AG04449 (cell line): ENCODE data around the gene RIPPLY2.

ENCODE experiments used
- CTCF ChIA-PET: fragments of 350-600 bp; formaldehyde crosslinking; extraction: SDS; loops from one replicate; lab custom pipeline; 2021; ENCODE audit warnings: antibody characterized with exemption; lab: Yijun Ruan, JAX
- POLR2A ChIA-PET: fragments of 400-600, 350-600 bp; formaldehyde crosslinking; extraction: SDS; loops from one replicate; lab custom pipeline; 2020; ENCODE audit warnings: antibody characterized with exemption, inconsistent platforms; lab: Yijun Ruan, JAX
- DNase-seq: peaks from one replicate; pipeline ENCODE4 v3.0.0-alpha.2; 2010; ENCODE audit warnings: low read depth, low spot score
- H3K4me3 ChIP-seq: 2 replicates; pipeline ENCODE4 v1.5.1; 2011; ENCODE audit warnings: low read depth, mild to moderate bottlenecking, control low read depth, low read length
- TF ChIP-seq, protein P1 (sequence below): IDR thresholded peaks from one replicate; pipeline ENCODE4 v1.5.1; 2011; ENCODE audit warnings: mild to moderate bottlenecking, moderate library complexity, low read length, control low read depth, inconsistent platforms; ENCODE audit not compliant: insufficient read depth; ENCODE audit errors: missing control alignments

The RIPPLY2 gene

DNA sequence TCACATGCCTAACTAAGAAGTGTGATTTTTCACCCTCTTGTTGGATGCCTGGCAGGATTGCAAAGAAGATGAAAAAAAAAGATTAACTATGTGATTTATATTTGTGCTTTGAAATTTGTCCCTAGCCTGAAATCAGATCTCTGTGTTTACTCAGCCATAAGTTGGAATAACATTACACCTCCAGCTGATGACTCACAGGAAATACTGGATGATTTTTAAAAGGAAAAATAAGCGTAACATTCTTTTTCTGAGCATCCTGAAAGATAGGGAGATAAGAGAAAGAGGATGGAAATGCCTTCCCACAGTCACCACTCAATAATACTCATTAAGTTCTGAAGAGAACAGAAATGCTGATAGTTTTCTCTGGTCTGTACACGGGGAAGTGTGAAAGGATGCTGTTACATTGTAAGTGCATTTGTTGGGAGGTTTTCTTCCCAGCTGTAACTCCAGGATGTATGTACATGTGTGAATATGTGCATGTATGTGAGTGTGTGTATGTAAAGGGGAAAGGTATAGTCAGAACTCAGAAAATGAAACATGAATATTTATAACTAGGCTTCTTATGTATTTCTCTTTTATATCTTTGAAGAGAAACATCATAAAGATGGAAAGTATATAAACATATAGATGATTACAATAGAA is 37.4 kb upstream of the RIPPLY2 start:
- DNase-seq, result no peak
- CTCF ChIA-PET, result no interaction called here
- POLR2A ChIA-PET, result no interaction called here
- no peak overlapping the region for H3K4me3 ChIP-seq
- TF ChIP-seq, protein P1, sequence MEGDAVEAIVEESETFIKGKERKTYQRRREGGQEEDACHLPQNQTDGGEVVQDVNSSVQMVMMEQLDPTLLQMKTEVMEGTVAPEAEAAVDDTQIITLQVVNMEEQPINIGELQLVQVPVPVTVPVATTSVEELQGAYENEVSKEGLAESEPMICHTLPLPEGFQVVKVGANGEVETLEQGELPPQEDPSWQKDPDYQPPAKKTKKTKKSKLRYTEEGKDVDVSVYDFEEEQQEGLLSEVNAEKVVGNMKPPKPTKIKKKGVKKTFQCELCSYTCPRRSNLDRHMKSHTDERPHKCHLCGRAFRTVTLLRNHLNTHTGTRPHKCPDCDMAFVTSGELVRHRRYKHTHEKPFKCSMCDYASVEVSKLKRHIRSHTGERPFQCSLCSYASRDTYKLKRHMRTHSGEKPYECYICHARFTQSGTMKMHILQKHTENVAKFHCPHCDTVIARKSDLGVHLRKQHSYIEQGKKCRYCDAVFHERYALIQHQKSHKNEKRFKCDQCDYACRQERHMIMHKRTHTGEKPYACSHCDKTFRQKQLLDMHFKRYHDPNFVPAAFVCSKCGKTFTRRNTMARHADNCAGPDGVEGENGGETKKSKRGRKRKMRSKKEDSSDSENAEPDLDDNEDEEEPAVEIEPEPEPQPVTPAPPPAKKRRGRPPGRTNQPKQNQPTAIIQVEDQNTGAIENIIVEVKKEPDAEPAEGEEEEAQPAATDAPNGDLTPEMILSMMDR, result no peak

DNA sequence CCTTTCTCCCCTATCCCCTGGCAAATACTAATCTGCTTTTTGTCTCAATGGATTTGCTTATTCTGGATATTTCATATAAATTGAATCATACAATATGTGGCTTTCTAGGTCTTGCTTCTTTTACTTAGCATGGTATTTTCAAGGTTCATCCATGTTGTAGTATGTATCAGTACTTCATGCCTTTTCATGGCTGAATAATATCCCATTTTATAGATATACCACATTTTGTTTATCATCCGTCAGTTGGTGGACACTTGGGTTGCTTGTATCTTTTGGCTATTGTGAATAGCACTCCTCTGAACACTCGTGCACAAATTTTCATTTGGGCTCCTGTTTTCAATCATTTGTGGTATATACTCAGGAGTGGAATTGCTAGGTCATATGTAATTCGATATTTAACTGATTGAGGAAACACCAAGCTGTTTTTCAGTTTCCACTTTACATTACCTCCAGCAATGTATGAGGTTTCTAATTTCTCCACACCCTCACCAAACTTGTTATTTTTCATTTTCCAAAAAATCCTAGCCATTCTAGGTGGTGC is 30.5 kb upstream of the RIPPLY2 start:
- TF ChIP-seq, protein P1, result no peak
- no peak overlapping the region for H3K4me3 ChIP-seq
- CTCF ChIA-PET, result no interaction called here
- POLR2A ChIA-PET, result no interaction called here
- no peak for DNase-seq

DNA sequence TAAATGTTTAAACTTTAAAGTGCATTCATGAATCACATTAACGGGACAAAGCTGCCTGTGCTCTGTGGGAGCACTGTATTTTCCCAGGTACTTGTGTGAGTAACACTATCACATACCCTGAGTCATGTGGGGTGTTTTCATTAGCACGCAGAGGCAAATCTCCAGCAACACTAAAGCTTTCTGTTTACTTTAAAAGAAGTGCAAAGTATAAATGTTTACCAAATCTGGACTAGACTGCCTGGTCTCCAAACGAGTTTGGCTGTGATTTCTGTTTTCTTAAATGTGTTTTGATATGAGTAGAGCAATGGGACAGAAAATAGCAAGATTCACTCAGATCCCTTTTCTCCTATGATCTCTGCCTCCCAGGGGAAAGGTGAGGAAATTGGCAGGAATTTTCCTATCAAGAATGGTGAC is 28.8 kb upstream of the RIPPLY2 start:
- no peak overlapping the region for H3K4me3 ChIP-seq
- DNase-seq, result no peak
- POLR2A ChIA-PET, result no interaction called here
- CTCF ChIA-PET, result no interaction called here
- TF ChIP-seq, protein P1, result no peak

DNA sequence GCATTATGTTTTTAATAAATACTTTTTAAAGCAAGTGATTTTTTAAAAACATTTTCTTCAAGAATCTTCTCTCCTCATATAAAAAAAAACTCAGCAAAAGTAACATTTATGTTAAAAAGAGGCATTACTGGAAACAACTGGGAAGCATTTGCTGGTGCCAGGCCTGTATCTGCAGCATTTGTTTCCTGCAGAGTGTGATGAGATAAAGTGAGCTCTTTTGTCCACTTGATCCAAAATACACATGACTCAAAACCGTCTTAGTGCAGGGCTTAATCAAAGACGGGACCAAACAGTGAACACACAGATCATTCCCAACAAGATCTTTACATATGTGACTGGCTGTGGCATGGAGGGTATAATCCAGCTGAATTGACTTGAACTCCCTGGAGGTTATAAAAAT is 28.3 kb upstream of the RIPPLY2 start:
- DNase-seq, result no peak
- CTCF ChIA-PET, result no interaction called here
- POLR2A ChIA-PET, result no interaction called here

DNA sequence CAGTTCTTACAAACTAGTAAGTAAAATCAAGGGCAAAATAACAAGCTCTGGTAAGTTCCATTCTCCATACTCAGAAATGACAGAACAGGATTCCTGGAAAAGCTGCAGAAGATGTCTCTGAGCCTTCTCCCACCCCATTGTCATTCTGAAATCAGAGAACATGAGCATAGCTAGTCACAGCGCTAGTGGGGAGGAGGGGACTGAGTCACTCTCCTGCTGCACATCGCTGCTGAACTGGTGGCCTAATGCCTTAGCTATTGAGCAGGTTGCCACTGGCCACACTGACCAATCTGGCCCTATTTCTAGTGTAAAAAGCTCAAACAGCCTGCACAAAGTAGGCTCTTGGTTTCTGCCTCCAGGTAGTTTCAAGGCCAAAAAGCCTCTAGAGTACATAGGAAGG is 26.1 kb upstream of the RIPPLY2 start:
- ChIA-PET POLR2A (no interaction called here), CTCF (no interaction called here)
- TF ChIP-seq, protein P1, result no peak
- DNase-seq, result no peak
- H3K4me3 ChIP-seq, result no peak overlapping the region

More for the DNA sequence above, 28.3 kb upstream of the RIPPLY2 start:
- no peak overlapping the region for H3K4me3 ChIP-seq
- TF ChIP-seq, protein P1, result no peak

DNA sequence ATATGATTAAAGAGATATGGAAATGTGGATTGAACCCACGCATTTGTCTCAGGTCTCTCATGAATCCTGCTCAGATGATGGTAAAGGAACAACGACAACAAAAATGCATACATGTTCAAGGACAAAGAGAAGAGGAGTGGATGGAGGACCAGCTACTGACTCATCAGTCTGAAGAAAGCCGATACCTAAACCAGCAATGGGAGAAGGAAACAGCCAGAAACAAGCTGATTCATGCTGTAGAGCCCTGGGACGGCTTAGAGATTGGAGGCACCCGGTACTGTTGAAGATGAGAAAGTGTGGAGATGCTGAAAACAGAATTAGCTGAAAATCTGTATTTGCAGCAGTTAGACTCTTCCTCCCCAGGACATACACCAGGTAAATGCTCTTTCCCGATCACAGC is 14.4 kb upstream of the RIPPLY2 start:
- H3K4me3 ChIP-seq, result no peak overlapping the region
- TF ChIP-seq, protein P1, result no peak
- ChIA-PET CTCF (no interaction called here), POLR2A (no interaction called here)
- DNase-seq, result no peak
